ENCODE data around the gene SAPCD1.

GRCh38 chr6:31723245-31723979 lies 39.0 kb upstream of the SAPCD1 start, which contains the start of gene MPIG6B:
- TF ChIP-seq CTCF (IDR thresholded peaks at IDR 0.05), result no peak
- no peak for TF ChIP-seq YY1 (IDR thresholded peaks at IDR 0.05; ENCODE audit: low read depth)
- TF ChIP-seq EP300 (IDR thresholded peaks at IDR 0.05; ENCODE audit: borderline replicate concordance in 1 of 2, low read depth in 1 of 2, low read length in 1 of 2), result no peak
- TF ChIP-seq RCOR1 (IDR thresholded peaks at IDR 0.05; ENCODE audit: low read length), result no peak
- no peak for TF ChIP-seq JUND (IDR thresholded peaks at IDR 0.05)
- TF ChIP-seq RAD21 (IDR thresholded peaks at IDR 0.05; ENCODE audit: low read length), result no peak
- no peak for TF ChIP-seq EZH2phosphoT487 (IDR thresholded peaks at IDR 0.05; ENCODE audit: borderline replicate concordance, low read depth)
- no peak for TF ChIP-seq MXI1 (IDR thresholded peaks at IDR 0.05; ENCODE audit: low read depth, low read length)
- TF ChIP-seq, protein P1, sequence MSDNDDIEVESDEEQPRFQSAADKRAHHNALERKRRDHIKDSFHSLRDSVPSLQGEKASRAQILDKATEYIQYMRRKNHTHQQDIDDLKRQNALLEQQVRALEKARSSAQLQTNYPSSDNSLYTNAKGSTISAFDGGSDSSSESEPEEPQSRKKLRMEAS (IDR thresholded peaks at IDR 0.05; ENCODE audit: low read depth), result no peak
- TF ChIP-seq FOXM1 (IDR thresholded peaks at IDR 0.05; ENCODE audit: low read depth), result no peak
- TF ChIP-seq SMC3 (IDR thresholded peaks at IDR 0.05; ENCODE audit: low read depth, low read length), result no peak
